Gastrocnemius medialis (tissue), 4 donors: Measurements from ENCODE around the gene GNL3. TPM values are rescaled to one million over a fixed set of nuclear protein-coding genes. Genes with fewer than 3 reads are reported as not detected.

ENCODE experiments used
- ATAC-seq, 2 donors: fragments of 150-250 bp; one replicate each; pipeline ENCODE4 v1.9.1; 2016
- DNase-seq, 2 donors: peaks; one replicate each; pipeline ENCODE4 v3.0.0-alpha.2; 2019
- H3K27ac ChIP-seq, 4 donors: fragments of 200-600 bp; sonication (generic); 1 replicate in 1 of 4; 2 replicates in 3 of 4; pipeline ENCODE4 v1.5.1; 2016 to 2018; ENCODE audit warnings: mild to moderate bottlenecking in 2 of 4, moderate library complexity in 1 of 4
- H3K27me3 ChIP-seq, 3 donors: fragments of 200-600 bp; sonication (generic) in 2 of 3; 1 replicate in 1 of 3; 2 replicates in 2 of 3; pipeline versions ENCODE4 v1.5.1 to v1.6.0; 2016 to 2019; ENCODE audit warnings: mild to moderate bottlenecking in 1 of 3, moderate library complexity in 1 of 3
- H3K36me3 ChIP-seq, 2 donors: fragments of 200-600 bp; sonication (generic) in 1 of 2; one replicate each; pipeline ENCODE4 v1.5.1; 2017 to 2018
- H3K4me1 ChIP-seq, 2 donors: fragments of 200-600 bp; sonication (generic) in 1 of 2; one replicate each; pipeline ENCODE4 v1.5.1; 2016 to 2017; ENCODE audit warnings: mild to moderate bottlenecking in 2 of 2
- H3K4me3 ChIP-seq, 4 donors: fragments of 200-600 bp; sonication (generic) in 3 of 4; 1 replicate in 1 of 4; 2 replicates in 3 of 4; pipeline ENCODE4 v1.5.1; 2016 to 2019; ENCODE audit warnings: mild to moderate bottlenecking in 2 of 4
- H3K9me3 ChIP-seq, 3 donors: fragments of 200-600 bp; sonication (generic) in 2 of 3; 1 replicate in 1 of 3; 2 replicates in 2 of 3; pipeline ENCODE4 v1.5.1; 2016 to 2019
- CTCF ChIP-seq, 5 experiments: fragments of 450-650 bp in 3 of 5; fragments of 200-600 bp in 2 of 5; sonication (generic) in 2 of 5; IDR thresholded peaks in 4 of 5; conservative IDR thresholded peaks in 1 of 5; 1 replicate in 4 of 5; 2 replicates in 1 of 5; pipeline ENCODE4 v1.5.1; 2016 to 2019; ENCODE audit warnings: antibody characterized with exemption in 5 of 5, mild to moderate bottlenecking in 3 of 5, moderate library complexity in 3 of 5
- POLR2A ChIP-seq, 2 donors: fragments of 450-650 bp; IDR thresholded peaks; one replicate each; pipeline ENCODE4 v1.6.1; 2017; ENCODE audit warnings: antibody characterized with exemption in 2 of 2, mild to moderate bottlenecking in 2 of 2, moderate library complexity in 2 of 2
- in situ Hi-C, 4 donors: fragments of 200-750 bp; cut with MboI; loops; one replicate each; pipeline versions ENCODE4 v1.15.0 to v1.8.0; 2017; ENCODE audit warnings: low sequenced_read_pairs in 4 of 4
- intact Hi-C: fragments of 100-400 bp; cut with DNase I; formaldehyde crosslinking; loops from one replicate; pipeline ENCODE4 v1.15.1; 2023; ENCODE audit warnings: low total_unique reads
- total RNA-seq, 4 donors: library from RNA; depleted of rRNA; stranded (reverse); fragments of >200 nt; gene quantifications; one replicate each; pipeline versions ENCODE4 v1.1.0 to v1.2.3, GENCODE V29; 2016

GNL3 gene
- total RNA-seq, 4 donors from 2014 or later = 67.6 to 108 (median 94.2) TPM

- Histone ChIP-seq H3K4me3 (no peak overlapping the region), H3K9me3 (no peaks in the 10 kb centered on the region), H3K27me3 (no peaks in the 10 kb centered on the region), H3K27ac (no peak overlapping the region), H3K36me3 (peaks cover 8 to 86% of the 10 kb centered on the region in 2 donors), H3K4me1 (peaks cover 10 to 13% of the 10 kb centered on the region in 2 donors)
- in situ Hi-C loops = no loop called here
- intact Hi-C loops = no loop called here
- no peak for DNase-seq
- TF ChIP-seq CTCF (IDR thresholded peaks at IDR 0.05 in 4 of 5, conservative IDR thresholded peaks at IDR 0.05 in 1 of 5) (no peak), POLR2A (IDR thresholded peaks at IDR 0.05) (no peak)
- ATAC-seq = no peak
Observed at GRCh38 chr3:52690560-52690959, 4.7 kb downstream of the GNL3 start.

- in situ Hi-C loops (no loop called here), intact Hi-C loops (no loop called here)
- ATAC-seq (no peak), DNase-seq (no peak)
- Histone ChIP-seq H3K9me3 (no peaks in the 10 kb centered on the region), H3K4me1 (no peaks in the 10 kb centered on the region), H3K27me3 (no peaks in the 10 kb centered on the region), H3K4me3 (no peak overlapping the region), H3K36me3 (peaks cover 12 to 94% of the 10 kb centered on the region in 2 donors), H3K27ac (no peak overlapping the region)
- TF ChIP-seq CTCF (IDR thresholded peaks at IDR 0.05 in 4 of 5, conservative IDR thresholded peaks at IDR 0.05 in 1 of 5) (no peak), POLR2A (IDR thresholded peaks at IDR 0.05) (no peak)
Observed at GRCh38 chr3:52693071-52693470, 7.2 kb downstream of the GNL3 start.

- H3K27me3 ChIP-seq = no peaks in the 10 kb centered on the region
- DNase-seq = no peak
- no peaks in the 10 kb centered on the region for H3K9me3 ChIP-seq
- peaks cover 12 to 86% of the 10 kb centered on the region in 2 donors for H3K36me3 ChIP-seq
- ATAC-seq = no peak
- H3K4me1 ChIP-seq = no peaks in the 10 kb centered on the region
- H3K27ac ChIP-seq = no peak overlapping the region
- in situ Hi-C loops (no loop called here), intact Hi-C loops (no loop called here)
- no peak for TF ChIP-seq POLR2A (IDR thresholded peaks at IDR 0.05)
- TF ChIP-seq CTCF (IDR thresholded peaks at IDR 0.05 in 4 of 5, conservative IDR thresholded peaks at IDR 0.05 in 1 of 5) = no peak
- no peak overlapping the region for H3K4me3 ChIP-seq
Observed at GRCh38 chr3:52694528-52695189, 8.8 kb downstream of the GNL3 start.

- H3K4me1 ChIP-seq = no peaks in the 10 kb centered on the region
- no peak for ATAC-seq
- in situ Hi-C loops = no loop called here
- no peak for DNase-seq
- intact Hi-C loops = no loop called here
- H3K9me3 ChIP-seq = no peaks in the 10 kb centered on the region
- peaks cover 12 to 72% of the 10 kb centered on the region in 2 donors for H3K36me3 ChIP-seq
- no peaks in the 10 kb centered on the region for H3K27me3 ChIP-seq
- no peak overlapping the region for H3K4me3 ChIP-seq
- no peak overlapping the region for H3K27ac ChIP-seq
- TF ChIP-seq CTCF (IDR thresholded peaks at IDR 0.05 in 4 of 5, conservative IDR thresholded peaks at IDR 0.05 in 1 of 5) = no peak
- TF ChIP-seq POLR2A (IDR thresholded peaks at IDR 0.05) = no peak
Observed at GRCh38 chr3:52695798-52696671, 10.2 kb downstream of the GNL3 start.
